Peyer's patch (tissue), 4 donors: ENCODE data around the gene BMP5.

ENCODE experiments used
- CTCF ChIP-seq, 6 experiments: fragments of 450-650 bp in 4 of 6; fragments of 200-600 bp in 2 of 6; sonication (generic) in 1 of 6; IDR thresholded peaks; one replicate each; pipeline ENCODE4 v1.5.1; 2017 to 2019; ENCODE audit warnings: antibody characterized with exemption in 6 of 6, mild to moderate bottlenecking in 3 of 6, moderate library complexity in 1 of 6
- POLR2A ChIP-seq, 2 donors: fragments of 450-650 bp; IDR thresholded peaks; one replicate each; pipeline ENCODE4 v1.5.1; 2017; ENCODE audit warnings: antibody characterized with exemption in 2 of 2, mild to moderate bottlenecking in 2 of 2, moderate library complexity in 2 of 2

GRCh38 chr6:55872866-55873265 is 2.5 kb downstream of the BMP5 start:
- TF ChIP-seq POLR2A (IDR thresholded peaks at IDR 0.05) = no peak
- TF ChIP-seq CTCF (IDR thresholded peaks at IDR 0.05) = no peak
